OCI-LY7 (cell line): ENCODE results near the gene MINDY4. TPM values are rescaled to one million over a fixed set of nuclear protein-coding genes. Genes with fewer than 3 reads are reported as not detected.

ENCODE experiments used
- BruUV-seq: library from RNA; stranded (reverse); fragments of 400-500 nt; replicated peaks from 2 replicates; lab custom pipeline; 2021; lab: Mats Ljungman, UMichigan
- CTCF ChIA-PET: fragments of 300-600 bp; sonication (Branson Sonifier 250); formaldehyde crosslinking; loops from one replicate; lab custom pipeline; 2022; ENCODE audit warnings: antibody characterized with exemption; ENCODE audit not compliant: unreplicated experiment; lab: Charles Lee
- POLR2A ChIA-PET: fragments of 300-600 bp; sonication (Branson Sonifier 250); formaldehyde crosslinking; loops from one replicate; lab custom pipeline; 2022; ENCODE audit warnings: antibody characterized with exemption; lab: Charles Lee
- DNase-seq: peaks from one replicate; pipeline ENCODE4 v3.0.0-alpha.2; 2015; ENCODE audit warnings: low spot score
- H2AFZ ChIP-seq: fragments of 200-600 bp; sonication (generic), shearing (Covaris generic); 2 replicates; pipeline ENCODE4 v1.6.1; 2014; ENCODE audit warnings: mild to moderate bottlenecking, antibody characterized with exemption, low read length, moderate library complexity
- H3K27ac ChIP-seq: fragments of 200-600 bp; sonication (generic); 2 replicates; pipeline ENCODE4 v1.5.1; 2014; ENCODE audit warnings: mixed run types, low read depth, mild to moderate bottlenecking, moderate library complexity, low read length, inconsistent platforms; ENCODE audit not compliant: poor library complexity, severe bottlenecking
- H3K36me3 ChIP-seq: fragments of 200-600 bp; sonication (generic); 2 replicates; pipeline ENCODE4 v1.6.1; 2014; ENCODE audit warnings: mild to moderate bottlenecking, antibody characterized with exemption, low read length, moderate library complexity, mixed read lengths; ENCODE audit not compliant: insufficient read depth
- H3K4me1 ChIP-seq: fragments of 200-600 bp; sonication (generic); 2 replicates; pipeline ENCODE4 v1.5.1; 2014; ENCODE audit warnings: mild to moderate bottlenecking, low read length; ENCODE audit not compliant: insufficient read depth, poor library complexity, severe bottlenecking
- H3K4me2 ChIP-seq: fragments of 200-600 bp; sonication (generic); 2 replicates; pipeline ENCODE4 v1.6.1; 2014; ENCODE audit warnings: mild to moderate bottlenecking, low read length
- H3K4me3 ChIP-seq: fragments of 200-600 bp; sonication (generic); 2 replicates; pipeline ENCODE4 v1.5.1; 2014; ENCODE audit warnings: mild to moderate bottlenecking, low read depth, low read length; ENCODE audit not compliant: poor library complexity, severe bottlenecking
- H3K79me2 ChIP-seq: fragments of 200-600 bp; sonication (generic); 2 replicates; pipeline ENCODE4 v1.6.1; 2016; ENCODE audit warnings: low read depth, mild to moderate bottlenecking, low read length, moderate library complexity, mixed read lengths; ENCODE audit not compliant: insufficient read depth
- H3K9me2 ChIP-seq: fragments of 200-600 bp; sonication (generic); 2 replicates; pipeline ENCODE4 v1.6.1; 2016; ENCODE audit warnings: mild to moderate bottlenecking, low read length, mixed read lengths; ENCODE audit not compliant: insufficient read depth
- H3K9me3 ChIP-seq: fragments of 200-600 bp; sonication (generic); 2 replicates; pipeline ENCODE4 v1.6.1; 2014; ENCODE audit warnings: mild to moderate bottlenecking, mixed run types, low read length, mixed read lengths
- H4K20me1 ChIP-seq: fragments of 200-600 bp; sonication (generic); 2 replicates; pipeline ENCODE4 v1.6.1; 2014; ENCODE audit warnings: mild to moderate bottlenecking, antibody characterized with exemption, low read length, moderate library complexity, mixed read lengths; ENCODE audit not compliant: insufficient read depth
- CTCF ChIP-seq: fragments of 200-600 bp; sonication (generic); conservative IDR thresholded peaks from 2 replicates; pipeline ENCODE4 v1.5.1; 2014; ENCODE audit warnings: mild to moderate bottlenecking, antibody characterized with exemption, low read length, moderate library complexity, mixed read lengths
- EZH2phosphoT487 ChIP-seq: fragments of 200-600 bp; sonication (generic); IDR thresholded peaks from 2 replicates; pipeline ENCODE4 v1.6.1; 2018; ENCODE audit warnings: low read depth, borderline replicate concordance, mild to moderate bottlenecking, mixed run types, antibody characterized with exemption, low read length, moderate library complexity, mixed read lengths
- intact Hi-C: fragments of 100-400 bp; cut with micrococcal nuclease; formaldehyde crosslinking; loops from one replicate; pipeline ENCODE4 v1.10.0; 2022; ENCODE audit not compliant: unreplicated experiment
- total RNA-seq, 2 experiments: library from RNA; depleted of rRNA in 1 of 2; stranded (reverse); fragments of >200 nt in 1 of 2; shearing (Covaris generic) in 1 of 2; gene quantifications; 2 replicates each; pipeline ENCODE4 v1.2.3, GENCODE V29; 2014 to 2022

The MINDY4 gene
- total RNA-seq, 2 experiments from 2014 or later, result 0.86 TPM; not detected in 1

- no peak overlapping the region for H3K27ac ChIP-seq
- intact Hi-C loops, result no loop called here
- no peaks in the 10 kb centered on the region for H3K9me2 ChIP-seq
- no peaks in the 10 kb centered on the region for H3K36me3 ChIP-seq
- no peak overlapping the region for H2AFZ ChIP-seq
- H3K9me3 ChIP-seq, result no peaks in the 10 kb centered on the region
- no peaks in the 10 kb centered on the region for H3K79me2 ChIP-seq
- H3K4me2 ChIP-seq, result no peak overlapping the region
- no TSS peak for BruUV-seq
- H3K4me1 ChIP-seq, result no peaks in the 10 kb centered on the region
- ChIA-PET CTCF (no interaction called here), POLR2A (no interaction called here)
- TF ChIP-seq EZH2phosphoT487, result no peak
- TF ChIP-seq CTCF, result no peak
- H4K20me1 ChIP-seq, result no peaks in the 10 kb centered on the region
- H3K4me3 ChIP-seq, result no peak overlapping the region
- no peak for DNase-seq
These were observed 149.6 kb downstream of the MINDY4 start for GRCh38 chr7:30920584-30921539.

GRCh38 chr7:30921540-30922401 lies 150.6 kb downstream of the MINDY4 start:
- no peak for TF ChIP-seq CTCF
- Histone ChIP-seq H4K20me1 (no peaks in the 10 kb centered on the region), H3K27ac (no peak overlapping the region), H2AFZ (no peak overlapping the region), H3K9me2 (no peaks in the 10 kb centered on the region), H3K79me2 (no peaks in the 10 kb centered on the region), H3K4me2 (no peak overlapping the region), H3K36me3 (no peaks in the 10 kb centered on the region), H3K4me3 (no peak overlapping the region), H3K9me3 (no peaks in the 10 kb centered on the region), H3K4me1 (no peaks in the 10 kb centered on the region)
- no peak for DNase-seq
- no TSS peak for BruUV-seq
- intact Hi-C loops, result no loop called here
- POLR2A ChIA-PET, result no interaction called here
- CTCF ChIA-PET, result no interaction called here
